HG03565 (cell line): ENCODE results near the gene RNF126.
"Not testable (repeated sequence)": the region's sequence is repeated elsewhere in the genome, so short reads cannot be mapped to it uniquely, and the experiment has no call there.

Source experiments
- ATAC-seq: cut with Tn5 transposase; IDR thresholded peaks from one replicate; pipeline ENCODE4 v1.9.1; 2021; ENCODE audit warnings: mild to moderate bottlenecking, moderate library complexity; ENCODE audit not compliant: unreplicated experiment

Gene RNF126

DNA sequence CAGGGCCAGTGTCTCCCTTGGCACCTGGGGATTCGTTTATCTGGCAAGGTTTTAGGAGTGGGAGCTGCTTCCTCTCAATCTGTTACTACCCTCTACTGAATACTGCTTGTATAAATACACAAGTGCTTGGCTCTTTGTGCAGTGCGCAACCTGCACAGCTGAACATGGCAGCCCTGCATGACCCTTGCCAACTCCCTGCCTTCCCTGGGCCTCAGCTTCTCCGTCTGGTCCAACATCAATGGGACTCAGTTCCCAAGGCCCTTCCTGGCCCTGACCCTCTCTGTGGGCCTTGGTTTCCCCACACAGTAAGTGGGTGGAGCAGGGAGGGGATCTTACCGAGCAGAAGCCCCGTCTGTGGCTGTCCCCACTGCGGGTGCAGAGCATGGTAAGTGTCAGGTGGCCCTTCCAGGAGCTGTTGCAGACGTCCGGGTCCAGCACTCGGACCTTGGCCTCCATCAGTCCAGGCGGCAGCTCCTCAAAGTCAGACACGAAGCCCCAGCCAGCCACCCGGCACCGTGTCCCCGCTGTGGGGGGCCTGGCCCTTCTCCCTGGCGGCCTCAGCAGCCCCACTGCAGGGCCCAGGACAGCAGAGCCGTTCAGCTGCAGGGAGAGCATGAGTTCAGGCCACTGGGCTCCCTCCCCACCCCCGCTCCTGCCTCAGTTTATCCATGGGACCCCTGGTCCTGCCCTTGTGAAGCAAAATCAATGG, 23.7 kb upstream of the RNF126 start:
- no peak for ATAC-seq

GRCh38 chr19:685454-685931, 22.5 kb upstream of the RNF126 start:
- ATAC-seq, result no peak

GRCh38 chr19:682678-683320, 19.8 kb upstream of the RNF126 start:
- ATAC-seq, result no peak

- ATAC-seq, result no peak
These were observed 18.3 kb upstream of the RNF126 start for GRCh38 chr19:681029-682019.

GRCh38 chr19:680287-681028, 17.4 kb upstream of the RNF126 start:
- peak; percentile 67 for ATAC-seq

DNA sequence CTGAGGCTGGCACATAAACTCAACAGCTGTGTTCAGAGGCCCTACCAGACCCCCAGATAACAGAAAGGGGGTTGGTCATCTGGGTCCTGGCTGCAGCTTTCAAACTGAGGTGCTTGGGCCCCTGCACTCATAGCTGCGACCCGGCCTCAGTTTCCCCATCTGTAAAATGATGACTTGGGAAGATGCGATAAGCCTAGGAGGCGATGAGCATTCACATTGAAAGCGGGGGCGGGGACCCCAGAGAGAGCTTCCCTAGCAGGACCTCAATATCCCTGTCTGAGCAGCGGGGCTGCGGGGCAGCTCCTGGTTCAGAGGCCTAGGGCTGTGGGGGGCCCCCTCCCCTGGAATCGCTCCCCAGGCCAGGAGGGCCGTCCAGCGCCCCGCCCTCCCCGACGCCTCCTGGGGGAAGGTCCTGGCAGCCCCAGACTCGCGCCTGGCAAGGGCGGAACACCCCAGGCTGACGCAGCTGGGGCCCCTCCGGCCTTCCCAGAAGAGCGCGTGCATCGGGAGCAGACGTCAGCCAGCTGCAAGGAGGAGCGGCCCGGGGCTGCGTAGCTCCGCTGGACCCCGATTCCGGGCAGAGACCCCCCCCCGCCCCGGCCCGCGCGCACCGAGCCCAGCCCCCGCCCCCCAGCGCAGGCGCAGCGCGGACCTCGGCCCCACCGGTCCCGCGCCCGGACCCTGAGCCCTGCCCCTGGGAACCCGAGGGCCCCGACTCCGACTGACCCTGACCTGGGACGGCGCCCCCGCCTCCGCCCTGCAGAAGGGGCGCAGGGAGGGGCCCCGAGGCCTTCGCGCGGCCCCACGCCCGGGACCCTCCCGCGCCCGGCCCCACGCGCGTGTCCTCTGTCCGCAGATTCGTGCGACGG, 16.6 kb upstream of the RNF126 start:
- ATAC-seq, result no peak

GRCh38 chr19:678791-679388, 15.9 kb upstream of the RNF126 start:
- ATAC-seq, result no peak

DNA sequence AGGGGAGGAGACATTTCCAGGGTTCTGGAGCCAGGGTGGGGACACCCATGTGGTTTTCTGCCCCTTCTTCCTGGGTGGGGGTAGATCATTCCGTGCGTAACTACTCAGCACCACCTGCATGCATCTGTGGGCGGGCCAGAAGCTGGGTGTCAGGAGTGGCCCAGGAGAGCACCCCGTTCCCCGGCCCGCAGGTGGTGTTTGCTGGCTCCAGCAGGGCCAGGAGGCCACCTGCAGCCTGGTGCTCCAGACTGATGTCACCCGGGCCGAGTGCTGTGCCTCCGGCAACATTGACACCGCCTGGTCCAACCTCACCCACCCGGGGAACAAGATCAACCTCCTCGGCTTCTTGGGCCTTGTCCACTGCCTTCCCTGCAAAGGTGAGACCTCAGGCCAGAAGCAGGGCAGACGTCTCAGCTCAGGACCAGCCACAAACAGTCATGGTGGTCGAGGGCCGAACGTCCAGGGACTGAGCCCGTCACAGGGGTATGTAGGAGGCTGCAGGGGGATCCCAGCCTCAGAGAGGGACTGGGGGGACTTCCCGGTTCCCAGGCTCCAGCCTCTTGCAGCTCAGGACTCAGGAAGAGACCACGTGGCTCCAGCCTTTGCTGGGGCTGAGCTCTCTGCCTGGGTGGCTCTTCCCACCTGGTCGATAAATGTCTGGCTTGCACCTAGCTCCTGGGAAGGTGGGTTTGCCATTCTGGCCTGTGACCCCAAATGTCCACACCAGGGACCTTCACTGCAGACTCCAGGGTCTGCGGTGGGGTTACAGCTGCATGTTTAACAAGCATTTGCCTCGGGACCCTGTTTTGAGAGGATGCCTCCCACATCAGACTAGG, 14.8 kb upstream of the RNF126 start:
- ATAC-seq, result no peak

GRCh38 chr19:677201-677600, 14.2 kb upstream of the RNF126 start:
- ATAC-seq, result no peak

- no peak for ATAC-seq
These were observed 13.5 kb upstream of the RNF126 start, which contains the start of gene FSTL3 for GRCh38 chr19:676339-677105. Gene FSTL3, plus strand, starts transcription at chr19:676392. Its CDS starts 32 bp downstream, at chr19:676424.

DNA sequence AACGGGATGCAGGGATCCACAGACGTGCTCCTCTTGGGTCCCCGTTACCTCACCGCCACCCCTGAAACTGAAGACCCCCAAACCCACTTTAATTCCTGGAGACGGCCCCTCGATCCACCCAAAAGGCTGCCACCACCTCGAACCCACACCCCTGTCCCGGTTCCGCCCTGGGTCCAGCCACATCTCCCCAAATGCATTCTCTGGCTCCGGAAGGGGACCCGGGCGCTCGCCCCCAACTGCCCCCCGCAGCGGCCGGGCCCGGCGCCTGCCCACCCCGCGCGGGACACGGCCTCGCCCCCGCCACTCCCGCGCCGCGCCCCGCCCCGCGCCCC, 13.0 kb upstream of the RNF126 start:
- no peak for ATAC-seq

GRCh38 chr19:674282-675151, 11.5 kb upstream of the RNF126 start:
- ATAC-seq, result no peak

DNA sequence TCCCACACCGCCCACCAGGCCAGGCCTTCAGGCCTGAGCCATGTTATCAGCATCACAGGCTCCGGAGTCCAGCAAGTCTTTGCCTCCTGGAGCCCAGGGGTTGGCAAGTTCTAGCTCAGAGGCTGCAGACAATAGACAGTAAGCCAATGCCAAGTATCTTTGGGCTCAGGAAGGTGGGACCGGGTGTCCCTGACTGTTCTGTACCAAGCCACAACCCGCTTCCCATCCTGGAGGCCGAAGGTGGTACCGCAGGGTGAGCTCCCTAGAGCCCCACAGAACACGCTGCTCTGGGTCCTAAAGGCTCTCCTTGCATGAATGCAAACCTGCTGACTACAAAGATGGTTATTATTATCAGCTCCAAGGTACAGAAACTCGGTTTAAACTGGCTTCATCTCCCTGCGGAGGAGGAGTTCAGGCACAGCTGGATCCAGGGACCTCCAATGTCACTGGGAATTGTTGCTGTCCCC, 7.6 kb upstream of the RNF126 start:
- ATAC-seq, result no peak

DNA sequence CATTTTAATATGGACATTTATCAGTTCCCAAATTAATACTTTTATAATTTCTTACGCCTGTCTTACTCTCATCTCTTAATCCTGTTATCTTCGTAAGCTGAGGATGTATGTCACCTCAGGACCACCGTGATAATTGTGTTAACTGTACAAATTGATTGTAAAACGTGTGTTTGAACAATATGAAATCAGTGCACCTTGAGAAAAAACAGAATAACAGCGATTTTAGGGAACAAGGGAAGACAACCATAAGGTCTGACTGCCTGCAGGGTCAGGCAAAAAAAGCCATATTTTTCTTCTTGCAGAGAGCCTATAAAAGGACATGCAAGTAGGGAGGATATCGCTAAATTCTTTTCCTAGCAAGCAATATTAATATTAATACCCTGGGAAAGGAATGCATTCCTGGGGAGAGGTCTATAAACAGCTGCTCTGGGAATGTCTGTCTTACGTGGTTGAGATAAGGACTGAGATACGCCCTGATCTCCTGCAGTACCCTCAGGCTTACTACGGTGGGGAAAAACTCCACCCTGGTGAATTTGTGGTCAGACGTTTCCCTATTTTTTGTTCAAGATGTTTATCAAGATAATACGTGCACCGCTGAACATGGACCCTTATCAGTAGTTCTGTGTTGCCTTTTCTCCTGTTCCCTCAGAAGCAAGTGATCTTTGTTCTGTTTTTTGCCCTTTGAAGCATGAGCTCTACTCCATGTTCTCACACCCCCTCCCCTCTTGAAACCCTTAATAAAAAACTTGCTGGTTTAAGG, 5.8 kb upstream of the RNF126 start:
- not testable (repeated sequence) for ATAC-seq

- ATAC-seq, result not testable (repeated sequence)
These were observed 4.1 kb upstream of the RNF126 start for GRCh38 chr19:666985-667573.
